Breast epithelium (tissue), 3 donors: Measurements from ENCODE around the gene SUFU.

ENCODE experiments used
- POLR2AphosphoS5 ChIP-seq, 3 donors: sonication (generic); formaldehyde crosslinking; IDR thresholded peaks; one replicate each; pipeline ENCODE4 v1.6.1; 2017; ENCODE audit warnings: antibody characterized with exemption in 3 of 3
- TF ChIP-seq, protein P1 (sequence below), 3 donors: fragments of 450-650 bp; IDR thresholded peaks; one replicate each; pipeline ENCODE4 v1.5.1; 2016 to 2017; ENCODE audit warnings: antibody characterized with exemption in 3 of 3, mild to moderate bottlenecking in 3 of 3, moderate library complexity in 3 of 3

GRCh38 chr10:102598243-102598642, 94.5 kb downstream of the SUFU start:
- TF ChIP-seq, protein P1, sequence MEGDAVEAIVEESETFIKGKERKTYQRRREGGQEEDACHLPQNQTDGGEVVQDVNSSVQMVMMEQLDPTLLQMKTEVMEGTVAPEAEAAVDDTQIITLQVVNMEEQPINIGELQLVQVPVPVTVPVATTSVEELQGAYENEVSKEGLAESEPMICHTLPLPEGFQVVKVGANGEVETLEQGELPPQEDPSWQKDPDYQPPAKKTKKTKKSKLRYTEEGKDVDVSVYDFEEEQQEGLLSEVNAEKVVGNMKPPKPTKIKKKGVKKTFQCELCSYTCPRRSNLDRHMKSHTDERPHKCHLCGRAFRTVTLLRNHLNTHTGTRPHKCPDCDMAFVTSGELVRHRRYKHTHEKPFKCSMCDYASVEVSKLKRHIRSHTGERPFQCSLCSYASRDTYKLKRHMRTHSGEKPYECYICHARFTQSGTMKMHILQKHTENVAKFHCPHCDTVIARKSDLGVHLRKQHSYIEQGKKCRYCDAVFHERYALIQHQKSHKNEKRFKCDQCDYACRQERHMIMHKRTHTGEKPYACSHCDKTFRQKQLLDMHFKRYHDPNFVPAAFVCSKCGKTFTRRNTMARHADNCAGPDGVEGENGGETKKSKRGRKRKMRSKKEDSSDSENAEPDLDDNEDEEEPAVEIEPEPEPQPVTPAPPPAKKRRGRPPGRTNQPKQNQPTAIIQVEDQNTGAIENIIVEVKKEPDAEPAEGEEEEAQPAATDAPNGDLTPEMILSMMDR (IDR thresholded peaks at IDR 0.05): no peak
- no peak for TF ChIP-seq POLR2AphosphoS5 (IDR thresholded peaks at IDR 0.05)
